Astrocyte (in vitro differentiated cells and primary cell): ENCODE measurements around the gene TIAM2. TPM values are rescaled to one million over a fixed set of nuclear protein-coding genes. Genes with fewer than 3 reads are reported as not detected.

Source experiments
- DNase-seq: peaks from one replicate; pipeline ENCODE4 v3.0.0-alpha.2; 2010; ENCODE audit warnings: low read depth
- FAIRE-seq: peaks from 2 replicates; lab custom pipeline; 2011; peaks lifted over from hg19 to GRCh38; lab: Jason Lieb, UNC
- H2AFZ ChIP-seq: 2 replicates; pipeline ENCODE4 v1.6.0; 2012; ENCODE audit warnings: low read depth, low read length, inconsistent platforms
- H3K27ac ChIP-seq: 2 replicates; pipeline ENCODE4 v1.5.1; 2011; ENCODE audit warnings: low read depth, low read length, inconsistent platforms
- H3K27me3 ChIP-seq: 2 replicates; pipeline ENCODE4 v1.6.0; 2011; ENCODE audit warnings: low read length, inconsistent platforms; ENCODE audit not compliant: insufficient read depth
- H3K36me3 ChIP-seq: 2 replicates; pipeline ENCODE4 v1.5.1; 2011; ENCODE audit warnings: low read length, inconsistent platforms; ENCODE audit not compliant: insufficient read depth
- H3K4me1 ChIP-seq: 2 replicates; pipeline ENCODE4 v1.5.1; 2011; ENCODE audit warnings: low read length, inconsistent platforms; ENCODE audit not compliant: insufficient read depth
- H3K4me2 ChIP-seq: 2 replicates; pipeline ENCODE4 v1.6.0; 2012; ENCODE audit warnings: low read length, inconsistent platforms
- H3K4me3 ChIP-seq: 2 replicates; pipeline ENCODE4 v1.5.1; 2011; ENCODE audit warnings: low read depth, mild to moderate bottlenecking, low read length, inconsistent platforms; ENCODE audit not compliant: insufficient read depth
- H3K79me2 ChIP-seq: 2 replicates; pipeline ENCODE4 v1.6.0; 2012; ENCODE audit warnings: mild to moderate bottlenecking, low read length, inconsistent platforms; ENCODE audit not compliant: insufficient read depth
- H3K9ac ChIP-seq: 2 replicates; pipeline ENCODE4 v1.6.0; 2012; ENCODE audit warnings: mild to moderate bottlenecking, low read length, inconsistent platforms
- H3K9me3 ChIP-seq: 2 replicates; pipeline ENCODE4 v1.5.1; 2012; ENCODE audit warnings: low read depth, mild to moderate bottlenecking, low read length, inconsistent platforms; ENCODE audit not compliant: insufficient read depth
- H4K20me1 ChIP-seq: 2 replicates; pipeline ENCODE4 v1.6.0; 2012; ENCODE audit warnings: low read length, inconsistent platforms; ENCODE audit not compliant: insufficient read depth
- H3K27ac Mint-ChIP-seq: one replicate; pipeline ENCODE4 v1.8.0; 2021; ENCODE audit warnings: mild to moderate bottlenecking, mixed read lengths; ENCODE audit not compliant: unreplicated experiment
- H3K27me3 Mint-ChIP-seq: one replicate; pipeline ENCODE4 v1.8.0; 2021; ENCODE audit warnings: low read depth, mixed read lengths; ENCODE audit not compliant: unreplicated experiment
- H3K36me3 Mint-ChIP-seq: one replicate; pipeline ENCODE4 v1.8.0; 2021; ENCODE audit warnings: low read depth, mixed read lengths; ENCODE audit not compliant: unreplicated experiment
- H3K4me1 Mint-ChIP-seq: one replicate; pipeline ENCODE4 v1.8.0; 2021; ENCODE audit warnings: low read depth, mixed read lengths; ENCODE audit not compliant: unreplicated experiment
- H3K4me3 Mint-ChIP-seq: one replicate; pipeline ENCODE4 v1.8.0; 2021; ENCODE audit warnings: mild to moderate bottlenecking, moderate library complexity, mixed read lengths; ENCODE audit not compliant: unreplicated experiment
- H3K9me3 Mint-ChIP-seq: one replicate; pipeline ENCODE4 v1.8.0; 2021; ENCODE audit warnings: mild to moderate bottlenecking, mixed read lengths; ENCODE audit not compliant: unreplicated experiment
- CTCF ChIP-seq: IDR thresholded peaks from 2 replicates; pipeline ENCODE4 v1.5.1; 2011; ENCODE audit warnings: low read depth, mild to moderate bottlenecking, inconsistent platforms, low read length, moderate library complexity; ENCODE audit not compliant: insufficient read depth
- EZH2 ChIP-seq: IDR thresholded peaks from 2 replicates; pipeline ENCODE4 v1.6.1; 2012; ENCODE audit warnings: mild to moderate bottlenecking, low read length, inconsistent platforms; ENCODE audit not compliant: insufficient read depth
- total RNA-seq: library from RNA; stranded (reverse); gene quantifications from 2 replicates; pipeline ENCODE4 v1.2.1, GENCODE V29; 2021

Gene TIAM2
- total RNA-seq, 1 donor from 2014 or later, result 23.6 TPM

- Histone ChIP-seq H3K4me1 (peaks cover 4% of the 10 kb centered on the region), H3K9me3 (no peaks in the 10 kb centered on the region), H3K9ac (no peak overlapping the region), H3K4me2 (no peak overlapping the region), H3K27me3 (no peaks in the 10 kb centered on the region), H3K79me2 (no peaks in the 10 kb centered on the region), H3K36me3 (no peaks in the 10 kb centered on the region), H2AFZ (no peak overlapping the region), H3K4me3 (no peak overlapping the region), H3K27ac (no peak overlapping the region), H4K20me1 (no peaks in the 10 kb centered on the region)
- Mint-ChIP-seq H3K27me3 (no peaks in the 10 kb centered on the region), H3K27ac (no peak overlapping the region), H3K9me3 (no peaks in the 10 kb centered on the region), H3K4me3 (no peak overlapping the region), H3K36me3 (peaks cover 1% of the 10 kb centered on the region), H3K4me1 (peaks cover 11% of the 10 kb centered on the region)
- TF ChIP-seq CTCF (no peak), EZH2 (no peak)
- FAIRE-seq (no peak), DNase-seq (no peak)
Observed at GRCh38 chr6:155055729-155056128, 60.6 kb downstream of the TIAM2 start.

GRCh38 chr6:155056756-155057155 lies 61.6 kb downstream of the TIAM2 start:
- H3K27me3 Mint-ChIP-seq, result no peaks in the 10 kb centered on the region
- no peaks in the 10 kb centered on the region for H3K27me3 ChIP-seq

More at GRCh38 chr6:155056756-155057155, 61.6 kb downstream of the TIAM2 start:
- Histone ChIP-seq H3K9me3 (no peaks in the 10 kb centered on the region), H3K4me3 (no peak overlapping the region), H4K20me1 (no peaks in the 10 kb centered on the region), H3K36me3 (no peaks in the 10 kb centered on the region), H3K4me1 (no peaks in the 10 kb centered on the region), H3K79me2 (no peaks in the 10 kb centered on the region), H2AFZ (no peak overlapping the region), H3K27ac (no peak overlapping the region), H3K9ac (no peak overlapping the region), H3K4me2 (no peak overlapping the region)
- no peaks in the 10 kb centered on the region for H3K9me3 Mint-ChIP-seq
- DNase-seq (no peak), FAIRE-seq (no peak)
- TF ChIP-seq EZH2 (no peak), CTCF (no peak)
- no peak overlapping the region for H3K4me3 Mint-ChIP-seq
- H3K36me3 Mint-ChIP-seq, result peaks cover 1% of the 10 kb centered on the region
- no peak overlapping the region for H3K27ac Mint-ChIP-seq
- peaks cover 3% of the 10 kb centered on the region for H3K4me1 Mint-ChIP-seq
